ENCODE data around the gene SUCNR1. TPM values are rescaled to one million over a fixed set of nuclear protein-coding genes. Genes with fewer than 3 reads are reported as not detected.
"Not testable (repeated sequence)": the region's sequence is repeated elsewhere in the genome, so short reads cannot be mapped to it uniquely, and the experiment has no call there.

Gene SUCNR1
- total RNA-seq, 1 experiment from 2014 or later: not detected

GRCh38 chr3:151878465-151878864 lies 5.0 kb downstream of the SUCNR1 start:
- H3K4me2 ChIP-seq (ENCODE audit: low read depth, low read length, poor library complexity, severe bottlenecking): no peak overlapping the region
- no peak overlapping the region for H3K9ac ChIP-seq (ENCODE audit: low read length)
- H3K9me3 ChIP-seq (ENCODE audit: low read length): no peaks in the 10 kb centered on the region
- no peaks in the 10 kb centered on the region for H3K9me2 ChIP-seq (replicated peaks; ENCODE audit: insufficient read depth, low read length)
- H3K79me2 ChIP-seq (ENCODE audit: low read length): no peaks in the 10 kb centered on the region
- no peak for DNase-seq
- no peaks in the 10 kb centered on the region; the same call in 1 of the 2 replicates for H3K27me3 ChIP-seq (ENCODE audit: low read length)
- H3K4me1 ChIP-seq (ENCODE audit: low read length): no peaks in the 10 kb centered on the region
- H4K20me1 ChIP-seq (ENCODE audit: insufficient read depth, low read depth, low read length): no peaks in the 10 kb centered on the region
- no peak overlapping the region for H3K27ac ChIP-seq (ENCODE audit: low read length)
- H3K4me3 ChIP-seq (ENCODE audit: low read length): no peak overlapping the region
- no peaks in the 10 kb centered on the region for H3K36me3 ChIP-seq (ENCODE audit: insufficient read depth, low read length)
- H2AFZ ChIP-seq (ENCODE audit: low read length): no peak overlapping the region

- no peaks in the 10 kb centered on the region for H3K36me3 ChIP-seq (ENCODE audit: insufficient read depth, low read length)
Measured at GRCh38 chr3:151879037-151879436, 5.6 kb downstream of the SUCNR1 start.

GRCh38 chr3:151879679-151880415 lies 6.4 kb downstream of the SUCNR1 start:
- Histone ChIP-seq H3K9me2 (replicated peaks; ENCODE audit: insufficient read depth, low read length) (no peaks in the 10 kb centered on the region), H3K9me3 (ENCODE audit: low read length) (no peaks in the 10 kb centered on the region), H3K4me1 (ENCODE audit: low read length) (no peaks in the 10 kb centered on the region), H3K79me2 (ENCODE audit: low read length) (no peaks in the 10 kb centered on the region), H3K4me3 (ENCODE audit: low read length) (no peak overlapping the region), H3K4me2 (ENCODE audit: low read depth, low read length, poor library complexity, severe bottlenecking) (no peak overlapping the region), H3K9ac (ENCODE audit: low read length) (no peak overlapping the region), H3K27ac (ENCODE audit: low read length) (no peak overlapping the region), H3K36me3 (ENCODE audit: insufficient read depth, low read length) (no peaks in the 10 kb centered on the region), H4K20me1 (ENCODE audit: insufficient read depth, low read depth, low read length) (no peaks in the 10 kb centered on the region), H2AFZ (ENCODE audit: low read length) (no peak overlapping the region), H3K27me3 (ENCODE audit: low read length) (no peaks in the 10 kb centered on the region; the same call in 1 of the 2 replicates)
- no peak for DNase-seq

More at GRCh38 chr3:151879037-151879436, 5.6 kb downstream of the SUCNR1 start:
- no peak overlapping the region for H3K4me2 ChIP-seq (ENCODE audit: low read depth, low read length, poor library complexity, severe bottlenecking)
- H3K27ac ChIP-seq (ENCODE audit: low read length): no peak overlapping the region
- H3K79me2 ChIP-seq (ENCODE audit: low read length): no peaks in the 10 kb centered on the region
- no peaks in the 10 kb centered on the region for H3K9me2 ChIP-seq (replicated peaks; ENCODE audit: insufficient read depth, low read length)
- no peaks in the 10 kb centered on the region; the same call in 1 of the 2 replicates for H3K27me3 ChIP-seq (ENCODE audit: low read length)
- DNase-seq: no peak
- H3K9me3 ChIP-seq (ENCODE audit: low read length): no peaks in the 10 kb centered on the region
- no peaks in the 10 kb centered on the region for H3K4me1 ChIP-seq (ENCODE audit: low read length)
- H4K20me1 ChIP-seq (ENCODE audit: insufficient read depth, low read depth, low read length): no peaks in the 10 kb centered on the region
- no peak overlapping the region for H2AFZ ChIP-seq (ENCODE audit: low read length)
- H3K4me3 ChIP-seq (ENCODE audit: low read length): no peak overlapping the region
- H3K9ac ChIP-seq (ENCODE audit: low read length): no peak overlapping the region

- Histone ChIP-seq H3K4me2 (ENCODE audit: low read depth, low read length, poor library complexity, severe bottlenecking) (no peak overlapping the region), H3K9me3 (ENCODE audit: low read length) (no peaks in the 10 kb centered on the region), H2AFZ (ENCODE audit: low read length) (no peak overlapping the region)
Measured at GRCh38 chr3:151880416-151880690, 6.9 kb downstream of the SUCNR1 start.

GRCh38 chr3:151881137-151881536 lies 7.7 kb downstream of the SUCNR1 start:
- Histone ChIP-seq H2AFZ (ENCODE audit: low read length) (no peak overlapping the region), H3K9me2 (replicated peaks; ENCODE audit: insufficient read depth, low read length) (no peaks in the 10 kb centered on the region), H3K27ac (ENCODE audit: low read length) (no peak overlapping the region), H3K9ac (ENCODE audit: low read length) (no peak overlapping the region), H3K4me1 (ENCODE audit: low read length) (no peaks in the 10 kb centered on the region), H3K9me3 (ENCODE audit: low read length) (no peaks in the 10 kb centered on the region), H3K36me3 (ENCODE audit: insufficient read depth, low read length) (no peaks in the 10 kb centered on the region), H3K4me3 (ENCODE audit: low read length) (no peak overlapping the region), H3K4me2 (ENCODE audit: low read depth, low read length, poor library complexity, severe bottlenecking) (no peak overlapping the region), H3K79me2 (ENCODE audit: low read length) (no peaks in the 10 kb centered on the region), H4K20me1 (ENCODE audit: insufficient read depth, low read depth, low read length) (no peaks in the 10 kb centered on the region), H3K27me3 (ENCODE audit: low read length) (no peaks in the 10 kb centered on the region; the same call in 1 of the 2 replicates)
- DNase-seq: no peak

More at GRCh38 chr3:151880416-151880690, 6.9 kb downstream of the SUCNR1 start:
- H3K9ac ChIP-seq (ENCODE audit: low read length): no peak overlapping the region
- H3K9me2 ChIP-seq (replicated peaks; ENCODE audit: insufficient read depth, low read length): no peaks in the 10 kb centered on the region
- no peaks in the 10 kb centered on the region; the same call in 1 of the 2 replicates for H3K27me3 ChIP-seq (ENCODE audit: low read length)
- no peaks in the 10 kb centered on the region for H3K79me2 ChIP-seq (ENCODE audit: low read length)
- H3K27ac ChIP-seq (ENCODE audit: low read length): no peak overlapping the region
- H3K4me1 ChIP-seq (ENCODE audit: low read length): no peaks in the 10 kb centered on the region
- no peak overlapping the region for H3K4me3 ChIP-seq (ENCODE audit: low read length)
- H3K36me3 ChIP-seq (ENCODE audit: insufficient read depth, low read length): no peaks in the 10 kb centered on the region
- no peaks in the 10 kb centered on the region for H4K20me1 ChIP-seq (ENCODE audit: insufficient read depth, low read depth, low read length)
- DNase-seq: no peak

- not testable (repeated sequence) for H3K4me2 ChIP-seq (ENCODE audit: low read depth, low read length, poor library complexity, severe bottlenecking); H4K20me1 ChIP-seq (ENCODE audit: insufficient read depth, low read depth, low read length)
Measured at GRCh38 chr3:151885397-151885796, 12.0 kb downstream of the SUCNR1 start.

GRCh38 chr3:151887450-151888211 lies 14.2 kb downstream of the SUCNR1 start:
- H3K4me3 ChIP-seq (ENCODE audit: low read length); H2AFZ ChIP-seq (ENCODE audit: low read length); H3K27ac ChIP-seq (ENCODE audit: low read length); H3K9ac ChIP-seq (ENCODE audit: low read length); DNase-seq; H3K27me3 ChIP-seq (ENCODE audit: low read length); H3K9me3 ChIP-seq (ENCODE audit: low read length); H4K20me1 ChIP-seq (ENCODE audit: insufficient read depth, low read depth, low read length); H3K4me1 ChIP-seq (ENCODE audit: low read length); H3K4me2 ChIP-seq (ENCODE audit: low read depth, low read length, poor library complexity, severe bottlenecking); H3K79me2 ChIP-seq (ENCODE audit: low read length); H3K36me3 ChIP-seq (ENCODE audit: insufficient read depth, low read length); H3K9me2 ChIP-seq (replicated peaks; ENCODE audit: insufficient read depth, low read length): not testable (repeated sequence)

More at GRCh38 chr3:151885397-151885796, 12.0 kb downstream of the SUCNR1 start:
- not testable (repeated sequence) for H3K36me3 ChIP-seq (ENCODE audit: insufficient read depth, low read length); H3K27ac ChIP-seq (ENCODE audit: low read length); H3K9me3 ChIP-seq (ENCODE audit: low read length); H3K9me2 ChIP-seq (replicated peaks; ENCODE audit: insufficient read depth, low read length); H3K9ac ChIP-seq (ENCODE audit: low read length); H3K4me3 ChIP-seq (ENCODE audit: low read length); H3K27me3 ChIP-seq (ENCODE audit: low read length); H3K4me1 ChIP-seq (ENCODE audit: low read length); H3K79me2 ChIP-seq (ENCODE audit: low read length); DNase-seq; H2AFZ ChIP-seq (ENCODE audit: low read length)

GRCh38 chr3:151890721-151891141 lies 17.3 kb downstream of the SUCNR1 start:
- H3K4me3 ChIP-seq (ENCODE audit: low read length): no peak overlapping the region
- no peaks in the 10 kb centered on the region for H3K79me2 ChIP-seq (ENCODE audit: low read length)
- no peaks in the 10 kb centered on the region for H3K27me3 ChIP-seq (ENCODE audit: low read length)
- H3K4me1 ChIP-seq (ENCODE audit: low read length): no peaks in the 10 kb centered on the region
- H3K9ac ChIP-seq (ENCODE audit: low read length): no peak overlapping the region
- no peaks in the 10 kb centered on the region for H3K9me2 ChIP-seq (replicated peaks; ENCODE audit: insufficient read depth, low read length)
- H3K36me3 ChIP-seq (ENCODE audit: insufficient read depth, low read length): no peaks in the 10 kb centered on the region
- no peak for DNase-seq
- H4K20me1 ChIP-seq (ENCODE audit: insufficient read depth, low read depth, low read length): no peaks in the 10 kb centered on the region
- no peak overlapping the region for H3K27ac ChIP-seq (ENCODE audit: low read length)
- H3K4me2 ChIP-seq (ENCODE audit: low read depth, low read length, poor library complexity, severe bottlenecking): no peak overlapping the region
- H3K9me3 ChIP-seq (ENCODE audit: low read length): no peaks in the 10 kb centered on the region
- no peak overlapping the region for H2AFZ ChIP-seq (ENCODE audit: low read length)

Data from Karpas-422 (cell line).